GM21619 (cell line): ENCODE results near the gene FBN2.

Experiments
- ATAC-seq: cut with Tn5 transposase; IDR thresholded peaks from one replicate; pipeline ENCODE4 v1.9.1; 2021; ENCODE audit not compliant: unreplicated experiment

FBN2 gene

DNA sequence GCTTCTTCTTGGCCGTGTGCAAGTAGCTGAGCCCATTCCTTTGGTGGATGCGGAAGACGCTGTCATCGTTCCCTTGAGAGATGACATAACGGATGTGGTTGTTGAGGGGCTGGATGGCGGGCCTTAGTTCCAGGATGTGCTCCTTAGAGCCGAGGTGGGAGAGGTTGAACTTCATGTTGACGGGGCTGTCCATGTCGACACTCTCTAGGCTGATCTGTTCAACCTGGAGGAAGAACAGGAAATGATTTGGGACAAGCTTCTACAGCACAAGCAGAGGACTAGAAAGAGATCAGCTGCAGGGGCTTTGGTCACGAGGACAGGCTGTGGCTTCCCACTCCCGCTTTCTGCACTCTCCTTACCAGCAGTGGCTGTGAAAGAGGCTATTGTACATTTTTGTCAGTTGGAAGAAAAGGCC is 278.4 kb downstream of the FBN2 start:
- ATAC-seq, result no peak

DNA sequence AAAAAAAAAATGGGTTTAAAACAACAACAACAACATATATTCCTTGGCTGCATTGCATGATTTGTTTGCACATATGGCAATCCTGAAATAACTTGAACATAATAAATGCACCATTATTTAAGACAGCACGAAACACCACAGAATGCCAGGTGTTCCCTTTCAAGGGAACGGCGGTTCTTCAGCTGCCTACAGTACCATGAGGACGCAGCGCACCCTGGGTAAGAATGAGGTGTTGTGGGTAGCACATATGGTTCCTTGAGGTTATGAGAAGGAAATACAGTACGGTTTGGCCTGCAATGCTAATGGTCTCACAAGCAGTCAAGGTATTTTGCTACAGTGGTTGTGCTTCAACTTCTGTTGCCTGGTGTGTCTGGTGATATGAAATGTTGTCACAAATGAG is 279.7 kb downstream of the FBN2 start:
- no peak for ATAC-seq

DNA sequence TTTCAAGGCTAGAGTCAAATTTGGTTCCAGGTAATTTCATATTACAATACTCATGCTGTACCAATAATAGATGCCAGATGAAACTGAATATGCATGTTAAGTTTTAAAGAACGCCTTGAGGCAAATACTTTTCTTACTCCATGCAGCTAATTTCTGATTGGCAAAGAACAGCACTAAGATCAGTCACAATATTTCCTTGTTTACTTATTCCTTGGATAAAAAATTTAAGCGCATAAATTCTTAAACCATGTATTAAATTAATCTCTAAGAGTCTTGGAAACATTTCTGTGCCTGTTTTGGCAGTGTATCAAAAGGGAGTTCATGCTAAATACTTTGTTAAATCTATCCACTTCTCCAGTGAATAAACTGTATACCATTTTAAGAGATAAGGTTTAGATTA is 281.0 kb downstream of the FBN2 start:
- ATAC-seq, result no peak

DNA sequence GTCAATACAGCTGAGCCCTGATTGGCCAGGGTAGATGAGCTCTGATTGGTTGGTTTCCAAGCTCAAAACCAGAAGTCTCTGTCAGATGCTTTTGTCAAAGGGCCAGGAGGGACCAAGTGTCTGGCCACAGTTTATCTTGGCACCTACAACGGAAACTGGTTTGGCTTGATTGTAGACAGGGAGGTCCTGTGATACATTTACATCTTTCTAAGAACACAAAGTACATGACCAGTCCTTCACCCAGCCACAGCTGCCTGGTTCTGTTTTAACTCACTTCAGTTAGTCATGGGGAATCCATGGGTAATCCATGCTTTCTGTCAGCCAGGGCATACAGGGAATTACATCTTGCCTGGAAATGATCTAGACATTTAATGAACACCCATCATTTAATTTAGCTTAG is 283.3 kb downstream of the FBN2 start:
- no peak for ATAC-seq

DNA sequence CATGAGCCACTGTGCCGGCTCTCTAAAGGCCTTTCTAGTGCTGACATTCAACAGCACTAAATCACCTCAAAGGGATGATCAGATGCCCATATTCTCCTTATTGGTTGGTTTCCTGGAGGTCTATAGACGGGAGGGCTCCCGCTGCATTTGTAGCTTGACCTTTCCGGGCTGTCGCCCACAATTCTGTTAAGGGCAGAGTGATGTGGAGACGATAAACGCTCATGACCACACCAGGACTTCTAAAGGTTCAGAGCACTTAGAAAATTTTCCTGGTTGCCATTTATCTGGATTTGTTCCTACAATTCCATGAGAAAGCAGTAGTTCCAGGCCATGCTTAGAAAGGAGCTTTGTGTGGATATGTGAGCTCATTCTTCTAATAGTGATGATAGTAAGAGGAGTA is 284.2 kb downstream of the FBN2 start:
- no peak for ATAC-seq

DNA sequence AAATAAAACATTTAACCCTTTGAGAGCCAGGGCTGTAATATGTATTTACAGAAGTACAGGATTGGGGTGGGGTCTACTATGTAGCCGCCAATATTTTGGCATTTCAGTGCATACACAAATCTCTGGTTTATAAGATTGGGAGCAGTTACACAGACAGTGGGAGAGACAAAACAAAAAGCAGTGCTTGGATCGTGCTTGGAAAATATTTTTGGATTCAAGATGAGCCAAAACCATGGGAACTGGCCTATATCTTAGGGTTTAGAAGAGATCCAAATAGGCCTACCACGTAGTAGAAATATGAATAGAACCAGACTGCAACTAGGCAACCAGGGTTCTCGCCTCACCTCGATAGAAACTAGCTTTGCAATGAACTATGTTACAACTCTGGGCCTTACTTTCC is 284.9 kb downstream of the FBN2 start:
- no peak for ATAC-seq

DNA sequence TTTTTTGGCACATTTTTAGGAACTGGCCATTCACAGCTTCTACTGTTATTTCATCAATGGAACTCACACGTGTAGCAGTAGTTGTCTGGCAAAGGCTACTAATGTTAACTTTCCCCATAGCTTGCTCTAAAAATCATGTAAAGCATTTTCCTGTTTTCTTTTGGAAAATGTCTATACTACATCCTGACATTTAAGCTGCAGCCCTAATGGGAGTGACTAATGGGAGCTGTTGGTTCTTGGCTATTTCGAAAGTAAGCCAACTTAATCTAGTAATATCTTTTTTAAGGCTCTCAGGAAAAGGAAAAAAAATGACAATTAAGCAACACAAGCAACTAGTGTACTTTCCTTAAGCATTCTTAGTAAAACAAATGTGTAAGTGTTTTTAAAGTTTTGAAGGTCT is 285.3 kb downstream of the FBN2 start:
- no peak for ATAC-seq

DNA sequence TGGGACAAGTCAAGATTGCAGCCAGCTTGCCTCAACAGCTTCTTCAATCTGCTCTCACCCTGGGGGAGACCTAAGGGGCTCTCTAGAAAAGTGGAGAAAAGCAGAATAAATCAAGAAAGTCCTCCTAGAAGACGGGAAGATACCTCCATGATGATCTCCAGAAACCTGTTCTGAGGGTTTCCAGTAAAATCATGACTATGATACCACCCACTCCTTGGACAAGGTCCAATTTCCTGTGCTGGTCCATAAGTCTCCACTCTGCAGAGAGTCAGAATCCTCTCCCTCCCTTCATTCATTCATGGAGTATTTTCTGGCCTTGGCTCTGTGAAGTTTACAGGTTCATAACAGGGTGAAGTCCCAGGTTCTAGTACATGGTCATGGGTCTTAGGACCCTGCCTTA is 285.8 kb downstream of the FBN2 start:
- no peak for ATAC-seq

DNA sequence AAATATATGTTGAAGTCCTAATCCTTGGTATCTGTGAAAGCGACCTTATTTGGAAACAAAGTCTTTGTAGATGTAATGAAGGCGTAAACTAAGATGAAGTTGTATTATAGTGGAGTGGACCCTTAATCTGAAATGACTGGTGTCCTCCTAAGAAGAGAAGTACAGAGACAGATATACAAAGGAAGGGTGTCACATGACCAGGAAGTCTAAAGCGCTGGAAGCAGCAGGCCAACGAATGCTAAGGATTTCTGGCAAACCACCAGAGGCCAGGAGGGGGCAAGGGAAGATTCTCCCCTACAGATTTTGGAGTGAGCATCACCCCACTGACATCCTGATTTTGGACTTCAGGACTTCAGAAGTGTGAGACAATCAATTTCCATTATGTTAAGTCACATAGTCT is 292.1 kb downstream of the FBN2 start:
- ATAC-seq, result no peak

DNA sequence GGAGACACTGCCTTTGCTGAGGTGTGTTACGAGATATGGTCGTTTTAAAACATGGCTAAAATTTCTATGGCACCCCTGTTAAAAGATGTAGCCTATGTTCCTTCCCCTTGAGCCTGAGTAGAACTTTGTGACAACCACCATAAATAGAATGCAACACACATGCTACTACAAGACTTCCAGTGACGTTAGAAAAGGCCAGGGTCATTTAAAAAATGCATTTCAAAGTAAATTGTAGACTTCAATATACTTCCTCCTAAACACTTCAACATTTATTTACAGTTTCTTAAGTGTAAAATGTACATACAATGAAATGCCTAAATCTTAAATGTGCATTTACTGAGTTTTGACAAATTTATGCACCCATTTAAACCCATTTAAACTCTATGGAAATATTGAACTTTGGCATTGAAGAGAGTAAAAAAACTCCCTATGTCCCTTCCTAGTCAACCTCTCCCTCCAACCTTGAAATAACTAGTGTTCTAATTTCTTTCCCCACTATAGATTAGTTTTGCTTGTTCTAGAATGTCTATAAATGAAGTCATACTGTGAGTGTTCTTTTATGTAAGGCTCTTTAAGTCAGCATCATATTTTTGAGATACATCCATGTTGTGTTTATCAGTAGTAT is 294.0 kb downstream of the FBN2 start:
- no peak for ATAC-seq

DNA sequence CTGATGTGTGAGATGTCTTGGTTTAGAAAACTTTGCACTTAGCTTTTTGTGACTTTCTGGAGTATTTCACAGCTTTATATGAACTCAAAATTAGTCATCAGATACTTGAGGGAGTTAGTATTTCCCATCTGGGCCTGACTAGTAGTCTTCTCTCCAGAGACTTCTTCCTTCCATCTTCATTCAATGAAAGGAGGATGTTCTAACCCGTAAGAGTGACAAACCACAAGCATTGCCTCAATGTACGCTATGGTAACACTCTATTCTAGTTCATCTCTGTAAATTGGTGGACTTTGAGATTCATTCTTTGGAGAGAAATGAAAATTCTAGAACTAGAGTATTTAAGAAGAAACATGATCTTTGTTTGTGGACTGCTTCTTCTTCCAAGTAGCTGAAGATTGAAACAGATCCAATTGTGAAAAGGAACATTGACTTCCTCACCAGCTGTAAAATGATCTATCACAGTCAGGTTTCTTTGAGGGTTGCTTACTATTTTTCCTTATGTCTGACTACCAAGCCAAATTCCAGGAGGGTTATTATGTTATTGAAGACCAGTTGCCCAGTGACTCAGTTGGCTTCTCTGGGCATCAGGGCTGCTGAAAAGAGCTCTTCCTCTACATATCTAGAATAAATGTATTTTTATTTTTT is 296.9 kb downstream of the FBN2 start:
- ATAC-seq, result no peak

DNA sequence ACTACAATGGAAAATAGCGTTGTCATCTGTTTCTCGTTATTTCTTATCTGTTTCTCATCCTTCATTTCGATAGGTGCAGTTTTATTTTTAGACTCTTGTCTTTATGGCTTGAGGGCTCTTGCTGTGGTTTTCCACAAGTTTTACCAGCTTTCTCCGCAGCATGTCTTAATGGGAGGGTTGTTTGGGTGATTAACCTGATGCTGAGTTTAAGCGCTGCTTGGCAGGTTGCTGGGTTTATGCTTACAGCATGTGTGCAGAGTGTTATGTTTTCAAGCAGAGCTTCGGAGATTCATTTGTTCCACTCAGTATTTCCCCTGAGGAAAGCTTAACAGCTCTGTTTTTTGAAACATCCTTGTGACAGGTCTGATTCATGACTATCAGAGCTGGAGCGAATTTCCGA is 300.5 kb downstream of the FBN2 start:
- no peak for ATAC-seq

DNA sequence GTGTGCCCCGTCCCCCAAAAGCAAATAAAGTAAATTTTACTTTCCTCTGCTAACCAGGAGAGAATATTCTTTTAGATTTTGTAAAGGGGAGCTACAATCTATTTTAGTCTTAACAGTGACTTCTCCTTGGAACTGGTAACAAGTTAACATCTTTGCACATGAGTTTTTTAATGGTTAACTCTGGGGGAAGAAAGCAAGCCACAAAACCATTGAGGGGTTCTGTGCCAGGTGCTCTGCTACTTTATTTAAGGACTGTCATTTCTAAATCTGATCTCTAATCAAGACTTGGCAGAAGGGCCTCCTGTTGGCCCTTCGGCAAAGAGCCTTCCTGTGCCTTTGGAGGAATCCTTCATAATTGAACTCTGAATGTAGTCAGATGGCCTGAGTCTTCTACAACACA is 301.0 kb downstream of the FBN2 start:
- ATAC-seq, result no peak

DNA sequence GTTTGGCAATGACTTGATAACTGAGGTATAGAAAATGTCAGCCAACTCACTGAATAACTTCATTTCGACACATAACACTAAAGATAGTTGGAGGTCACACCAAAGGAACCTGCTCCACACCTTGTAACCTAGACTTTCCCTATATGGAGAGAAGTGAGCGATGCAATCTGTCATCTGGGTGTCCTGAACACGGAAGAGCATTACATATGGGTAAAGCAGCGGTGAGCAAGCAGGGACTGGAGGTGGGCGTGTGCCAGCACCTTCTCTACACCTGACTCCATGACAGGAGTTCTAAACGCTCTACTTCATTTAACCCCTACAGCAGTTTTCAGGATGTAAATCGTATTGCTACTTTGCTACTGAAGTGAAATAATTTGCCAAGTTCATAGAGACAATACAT is 301.7 kb downstream of the FBN2 start:
- no peak for ATAC-seq

DNA sequence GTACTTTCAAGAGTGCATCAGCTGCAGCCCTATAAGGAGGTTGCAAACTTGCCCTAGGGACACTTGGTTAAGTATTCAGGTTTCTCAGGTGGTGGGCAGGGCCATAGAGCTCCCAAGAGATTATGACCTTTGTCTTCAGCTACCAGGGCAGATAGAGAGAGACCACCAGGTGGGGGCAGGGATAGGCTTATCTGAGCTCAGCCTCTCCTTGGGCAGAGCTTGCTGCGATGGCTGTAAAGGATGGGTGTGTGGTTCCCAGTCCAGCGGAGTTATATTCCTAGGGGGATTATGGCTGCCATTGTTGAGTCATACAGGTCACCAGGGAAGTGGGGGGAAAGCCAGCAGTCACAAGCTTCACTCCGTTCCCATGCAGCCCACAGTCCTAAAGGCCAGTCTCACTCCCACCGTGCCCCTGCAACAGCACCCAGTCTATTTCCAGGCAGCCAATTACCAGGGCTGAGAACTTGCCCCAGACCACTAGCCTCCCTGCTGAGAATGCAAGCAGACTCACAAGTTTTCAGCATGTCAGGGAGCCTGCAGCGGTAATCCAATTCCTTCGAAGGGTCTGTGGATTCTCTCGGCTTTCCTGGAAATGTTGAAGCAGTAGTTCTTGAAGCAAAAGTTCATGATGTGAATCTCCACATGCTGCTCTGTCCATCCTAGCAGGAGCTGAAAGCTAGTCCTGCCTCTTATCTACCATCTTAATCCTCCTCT is 303.0 kb downstream of the FBN2 start:
- ATAC-seq, result no peak

DNA sequence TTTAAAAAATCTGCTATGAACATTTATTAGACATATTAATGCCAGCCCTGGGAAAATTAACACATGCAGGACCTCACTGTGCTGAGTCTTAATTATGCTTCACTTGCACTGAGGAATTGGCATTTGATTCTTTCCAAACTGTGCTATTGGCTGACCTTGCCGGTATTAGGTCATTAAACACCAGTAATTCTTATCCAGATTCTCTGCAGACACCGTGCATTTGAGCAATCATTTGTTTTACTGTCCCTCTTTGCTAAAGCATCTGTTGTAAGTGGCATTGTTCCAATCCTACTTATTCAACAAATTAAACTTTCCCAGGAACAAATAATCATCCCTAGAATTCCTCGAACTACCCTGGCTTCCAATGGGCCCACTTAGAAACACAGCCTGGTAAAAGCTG is 309.5 kb downstream of the FBN2 start:
- ATAC-seq, result no peak

DNA sequence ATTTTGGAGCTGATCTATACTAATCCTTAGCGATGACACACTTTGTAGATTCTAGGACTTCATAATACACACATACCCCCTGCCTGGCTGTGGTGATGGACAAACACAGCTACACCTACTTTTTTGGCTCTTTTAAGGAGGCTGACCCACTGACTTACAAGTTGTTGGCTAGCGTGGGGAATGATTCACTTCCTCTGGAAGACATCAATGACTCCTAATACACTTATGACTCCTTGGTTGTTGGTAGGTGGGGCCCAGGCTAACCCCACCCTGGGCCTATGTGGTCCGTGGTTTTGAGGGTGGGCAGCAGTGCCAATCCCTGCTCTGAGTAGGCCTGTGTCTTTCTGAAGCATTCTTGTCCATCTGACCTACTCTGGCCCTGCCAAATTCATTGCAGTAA is 310.0 kb downstream of the FBN2 start:
- ATAC-seq, result no peak

DNA sequence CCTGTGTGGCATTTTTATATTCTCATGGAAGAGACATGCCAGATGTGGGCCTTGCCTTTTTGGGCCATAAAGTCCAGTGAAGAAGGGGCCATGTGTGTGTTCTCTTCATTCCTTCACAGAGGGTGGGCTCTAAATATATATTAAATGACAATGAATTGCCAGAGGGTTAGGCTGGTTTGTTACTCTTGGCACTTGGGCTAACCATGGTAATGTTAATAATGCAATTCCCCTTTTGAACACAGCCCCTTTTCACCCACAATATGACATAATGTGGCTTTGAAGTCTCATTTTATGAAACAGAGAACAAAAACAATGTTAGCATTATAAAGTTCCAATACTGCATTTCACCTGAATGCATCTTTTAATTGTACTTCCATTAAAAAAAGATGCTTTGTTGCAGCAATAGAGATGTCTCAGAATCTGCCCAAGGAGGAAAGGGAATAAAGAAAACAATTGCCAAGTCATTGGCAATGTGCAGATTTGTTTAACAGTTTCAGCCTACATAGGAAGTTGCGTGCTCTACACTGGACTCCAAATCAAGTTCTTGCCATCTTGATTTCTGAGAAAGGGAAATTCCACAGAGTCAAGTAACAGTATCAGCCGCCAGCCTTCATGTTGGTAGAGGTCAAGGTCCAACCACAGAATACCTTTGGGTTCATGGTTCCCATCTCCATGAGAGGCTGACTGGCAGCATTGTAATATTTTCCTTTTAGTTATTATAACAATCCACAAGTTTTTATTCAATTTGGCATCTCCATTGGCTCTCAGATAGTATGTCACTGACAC is 312.6 kb downstream of the FBN2 start:
- ATAC-seq, result no peak

DNA sequence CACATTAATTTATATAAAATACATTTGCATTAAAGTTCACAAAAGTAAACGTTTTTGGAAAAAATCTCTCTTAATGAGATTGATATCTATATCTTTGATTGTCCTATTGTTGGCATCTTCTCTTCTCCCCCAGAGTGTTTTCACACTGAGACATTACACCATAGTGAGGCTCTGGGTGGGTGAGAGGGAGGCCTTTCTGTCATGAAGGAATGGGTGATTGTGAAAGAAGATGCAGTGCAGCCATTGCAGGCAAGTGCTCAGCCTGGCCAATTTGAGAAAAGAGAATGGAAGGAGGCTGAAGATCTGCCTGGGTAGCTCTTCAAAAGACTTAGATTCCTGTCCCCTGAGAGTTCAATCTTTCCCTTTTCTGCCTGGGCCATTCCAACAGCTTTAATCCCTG is 313.7 kb downstream of the FBN2 start:
- ATAC-seq, result no peak

DNA sequence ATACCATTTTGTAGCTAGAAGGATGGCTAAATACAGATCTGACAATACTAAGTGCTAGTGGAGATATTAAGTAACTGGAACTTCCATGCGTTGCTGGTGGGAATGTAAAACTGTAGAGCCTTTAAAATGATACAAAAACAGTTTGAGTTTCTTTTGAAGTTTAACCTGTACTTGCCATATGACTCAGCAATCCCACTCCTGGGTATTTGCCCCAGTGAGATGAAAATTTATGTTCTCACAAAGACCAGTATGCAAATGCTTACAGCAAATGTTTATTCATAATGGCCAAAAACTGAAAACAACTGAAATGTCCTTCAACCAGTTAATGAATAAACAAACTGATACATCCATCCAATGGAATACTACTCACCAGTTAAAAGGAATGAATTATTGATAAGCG is 317.2 kb downstream of the FBN2 start:
- ATAC-seq, result no peak

DNA sequence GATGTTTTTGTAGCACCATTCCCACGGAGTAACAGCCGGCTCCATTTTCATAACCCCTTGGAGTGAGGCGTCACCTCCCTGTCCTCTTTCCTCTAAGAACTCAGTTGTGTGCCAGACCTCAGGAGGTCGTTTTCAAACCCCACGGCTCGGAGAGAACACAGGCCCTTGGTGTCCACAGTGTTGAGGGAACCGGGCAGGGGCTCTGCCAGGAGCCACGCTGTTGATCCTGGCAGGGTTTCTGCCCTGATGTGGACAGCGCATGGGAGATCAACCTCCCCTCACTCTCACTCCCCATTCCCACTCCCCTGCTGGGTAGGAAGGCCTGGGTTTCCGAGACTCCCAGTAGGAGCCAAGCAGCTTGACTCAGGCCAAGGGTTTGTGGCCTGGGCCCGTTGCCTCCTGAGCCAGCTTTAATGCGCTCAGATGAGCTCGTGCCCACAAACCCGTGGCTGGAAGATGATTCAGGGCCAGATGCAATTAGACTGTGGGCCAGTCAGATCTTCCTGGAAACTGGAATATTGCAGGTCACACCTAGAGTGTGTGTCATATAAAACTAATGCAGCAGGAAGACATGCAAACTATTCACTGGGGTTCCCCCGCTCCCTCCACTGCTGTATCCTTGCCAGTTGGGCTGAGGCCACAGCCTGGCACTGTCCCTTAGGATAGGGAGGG is 321.0 kb downstream of the FBN2 start:
- no peak for ATAC-seq
